Measurements from ENCODE around the gene DLG5.
A peak's percentile ranks its signal among the peaks of the same experiment; 100 is the strongest.

The DLG5 gene

GRCh38 chr10:77949167-77949566, 22.6 kb upstream of the DLG5 start:
- peak; percentile 60 for DNase-seq (ENCODE audit: low spot score)

- DNase-seq (ENCODE audit: low spot score): no peak
These were observed 19.5 kb upstream of the DLG5 start for GRCh38 chr10:77946084-77946483.

GRCh38 chr10:77944519-77944918, 18.0 kb upstream of the DLG5 start:
- no peak for DNase-seq (ENCODE audit: low spot score)

DNA sequence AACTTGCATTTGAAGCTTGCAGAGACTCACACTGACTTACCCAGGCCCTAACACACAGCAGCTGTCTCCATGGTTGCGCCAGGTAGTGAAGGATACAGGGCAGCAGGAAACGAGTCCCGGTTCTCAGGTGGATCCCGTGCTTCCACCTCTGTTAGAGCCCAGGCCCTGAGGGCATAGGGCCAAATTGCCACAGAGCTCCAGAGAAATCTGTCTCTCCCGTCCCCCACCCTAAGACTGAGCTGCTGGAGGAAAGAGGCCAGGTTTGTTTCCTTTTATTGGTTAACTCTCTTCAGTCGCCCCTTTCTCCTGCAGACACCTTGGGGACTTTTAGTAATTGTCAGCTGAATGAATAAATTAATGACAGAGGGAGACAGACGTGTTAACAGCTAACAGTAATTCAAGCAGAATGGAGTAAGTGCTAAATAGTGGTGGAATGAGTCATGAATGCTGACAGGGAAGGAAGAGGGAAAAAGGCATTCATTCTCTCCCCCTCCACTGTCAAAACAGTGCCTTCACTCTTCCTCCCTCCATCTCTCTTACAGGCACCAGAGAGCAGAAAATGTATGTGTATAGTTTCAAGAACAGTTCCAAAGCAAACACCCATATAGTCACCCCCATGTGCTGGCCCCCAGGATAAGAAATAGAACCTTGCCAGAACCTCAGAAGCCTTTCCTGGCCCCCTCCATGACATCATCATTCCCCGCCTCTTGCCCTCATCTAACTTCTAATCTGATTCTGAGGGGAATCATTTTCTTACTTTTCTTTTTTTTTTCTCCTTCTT, 16.8 kb upstream of the DLG5 start:
- DNase-seq (ENCODE audit: low spot score): peak; percentile 73

DNA sequence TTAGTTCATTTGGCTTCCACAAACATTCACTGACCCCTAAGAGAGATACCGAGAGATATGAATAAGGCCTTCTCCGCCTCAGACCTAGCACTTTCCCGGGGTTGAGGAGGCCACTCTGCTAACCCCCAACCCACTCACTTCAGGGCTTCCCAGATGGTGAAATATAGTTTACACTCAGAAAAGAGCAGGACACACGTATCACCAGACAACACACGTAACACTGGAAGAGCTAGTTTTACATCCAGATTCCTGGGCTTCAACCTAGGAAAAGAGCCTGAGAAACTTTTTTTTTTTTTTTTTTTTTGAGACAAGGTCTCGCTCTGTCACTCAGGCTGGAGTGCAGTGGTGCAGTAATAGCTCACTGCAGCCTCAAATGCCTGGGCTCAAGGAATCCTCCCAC, 15.2 kb upstream of the DLG5 start:
- DNase-seq (ENCODE audit: low spot score): no peak

DNA sequence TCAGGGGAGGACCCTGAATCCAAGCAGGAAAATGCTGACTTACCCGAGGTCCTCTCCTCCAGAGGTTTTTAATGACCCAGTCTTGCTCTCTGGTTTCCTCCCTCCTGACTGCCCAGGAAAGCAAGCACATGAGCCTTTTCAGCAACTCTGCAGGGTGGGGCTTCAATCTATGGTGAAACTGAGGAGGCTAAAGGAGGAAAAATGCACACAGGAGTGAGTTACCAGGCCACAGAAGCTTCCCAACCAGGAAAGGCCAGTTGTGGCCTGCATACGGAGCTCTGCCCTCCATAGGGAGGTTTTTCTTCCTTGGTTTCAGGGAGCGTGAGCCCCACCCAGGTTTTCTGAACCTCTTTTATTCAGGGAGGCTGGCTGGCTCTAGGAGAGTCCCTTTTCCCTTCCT, 14.1 kb upstream of the DLG5 start:
- no peak for DNase-seq (ENCODE audit: low spot score)

GRCh38 chr10:77940225-77940624, 13.7 kb upstream of the DLG5 start:
- no peak for DNase-seq (ENCODE audit: low spot score)

- DNase-seq (ENCODE audit: low spot score): no peak
These were observed 13.0 kb upstream of the DLG5 start for GRCh38 chr10:77939561-77940001.

DNA sequence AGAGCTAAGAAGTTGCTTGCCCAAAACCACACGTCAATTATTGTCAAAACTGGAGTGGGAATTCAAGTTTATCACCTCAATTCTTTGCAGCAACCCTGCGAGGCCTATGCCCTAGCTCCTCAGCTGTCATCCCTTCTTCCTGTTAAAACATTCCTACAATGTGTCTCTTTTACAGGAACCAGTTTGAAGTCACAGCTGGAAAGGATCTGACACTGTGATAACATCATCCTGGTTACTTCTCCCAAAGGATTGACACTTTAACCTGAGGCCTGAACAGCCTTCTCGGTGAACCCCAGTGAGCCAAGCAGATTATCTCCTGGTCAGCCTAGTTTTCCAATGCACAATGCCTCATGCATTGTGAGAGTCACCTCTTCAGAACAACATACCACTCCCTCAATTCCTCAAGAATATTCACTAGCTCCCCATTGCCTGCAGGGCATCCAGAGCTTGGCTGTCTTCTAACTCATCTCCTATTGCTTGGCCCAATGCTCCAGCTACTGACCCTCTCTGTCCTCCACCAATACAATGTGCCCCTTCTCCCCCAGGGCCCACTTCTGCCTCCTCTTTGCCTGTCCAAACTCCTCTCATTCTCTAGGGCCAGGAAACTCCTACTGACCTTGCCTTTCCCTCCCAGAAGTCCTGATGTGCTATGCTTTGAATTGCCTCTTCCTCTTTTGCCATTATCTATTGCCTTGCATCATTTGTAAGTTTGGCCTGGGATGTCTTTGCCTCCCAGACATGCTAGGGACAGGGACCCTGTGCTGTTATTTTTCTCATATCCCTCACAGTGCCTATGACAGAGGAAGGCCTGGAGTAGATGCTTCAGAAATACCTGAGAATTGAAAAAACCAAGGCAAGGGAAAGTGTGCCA, 10.4 kb upstream of the DLG5 start:
- no peak for DNase-seq (ENCODE audit: low spot score)

DNA sequence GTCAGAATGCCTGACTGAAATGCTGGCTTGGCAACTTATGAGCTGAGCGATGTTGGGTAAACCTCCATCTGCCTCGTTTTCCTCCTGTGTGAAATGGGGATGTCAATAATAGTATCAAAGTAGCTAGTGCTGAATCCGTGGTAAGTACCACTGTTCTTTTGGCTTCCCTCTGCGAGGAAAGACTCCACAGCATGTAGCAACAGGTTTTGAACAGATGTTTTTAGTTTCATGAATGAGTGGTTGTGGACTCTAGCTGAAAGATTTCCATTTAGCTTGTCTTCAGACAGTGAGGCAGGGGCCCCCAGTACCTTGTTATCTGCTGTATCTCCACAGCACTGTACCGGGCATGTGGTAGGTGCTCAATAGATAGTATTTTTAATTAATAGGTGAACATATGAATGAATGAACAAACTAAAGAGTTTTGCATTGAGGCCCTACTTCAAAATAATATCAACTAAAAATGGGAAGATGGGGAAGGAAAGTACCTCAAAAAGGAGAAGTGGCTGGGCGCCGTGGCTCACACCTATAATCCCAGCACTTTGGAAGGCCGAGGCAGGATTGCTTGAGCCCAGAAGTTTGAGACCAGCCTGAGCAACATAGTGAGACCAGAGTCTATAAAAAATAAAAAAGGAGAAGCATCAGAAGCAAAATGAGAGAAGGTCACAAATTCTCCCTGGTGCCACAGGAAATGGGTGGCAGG, 5.6 kb upstream of the DLG5 start:
- DNase-seq (ENCODE audit: low spot score): no peak

GRCh38 chr10:77927402-77928246, 1.1 kb upstream of the DLG5 start:
- DNase-seq (ENCODE audit: low spot score): no peak

GRCh38 chr10:77925795-77926565, 575 bp downstream of the DLG5 start:
- peak; percentile 45 for DNase-seq (ENCODE audit: low spot score)

GRCh38 chr10:77925410-77925794, 1.2 kb downstream of the DLG5 start:
- peak; percentile 85 for DNase-seq (ENCODE audit: low spot score)

GRCh38 chr10:77922566-77923179, 3.9 kb downstream of the DLG5 start:
- DNase-seq (ENCODE audit: low spot score): no peak

DNA sequence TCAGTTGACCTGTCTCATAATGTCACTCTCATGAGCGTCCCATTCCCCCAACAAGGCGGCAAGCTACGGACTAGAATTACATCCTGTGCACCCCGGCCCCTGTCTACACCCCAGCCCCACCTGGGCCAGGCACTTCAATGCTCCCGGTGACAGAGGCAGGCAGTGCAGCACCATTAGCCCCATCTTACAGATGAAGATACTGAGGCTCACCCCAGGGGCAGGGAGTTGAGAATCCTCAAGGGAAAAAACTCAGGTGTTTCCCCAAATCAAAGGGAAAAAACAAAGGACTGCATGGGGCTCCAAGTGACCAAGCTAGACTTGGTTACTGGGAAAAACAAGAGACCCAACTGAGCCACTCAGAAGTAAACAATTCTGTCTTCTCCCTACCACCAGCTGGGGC, 4.5 kb downstream of the DLG5 start:
- DNase-seq (ENCODE audit: low spot score): no peak

DNA sequence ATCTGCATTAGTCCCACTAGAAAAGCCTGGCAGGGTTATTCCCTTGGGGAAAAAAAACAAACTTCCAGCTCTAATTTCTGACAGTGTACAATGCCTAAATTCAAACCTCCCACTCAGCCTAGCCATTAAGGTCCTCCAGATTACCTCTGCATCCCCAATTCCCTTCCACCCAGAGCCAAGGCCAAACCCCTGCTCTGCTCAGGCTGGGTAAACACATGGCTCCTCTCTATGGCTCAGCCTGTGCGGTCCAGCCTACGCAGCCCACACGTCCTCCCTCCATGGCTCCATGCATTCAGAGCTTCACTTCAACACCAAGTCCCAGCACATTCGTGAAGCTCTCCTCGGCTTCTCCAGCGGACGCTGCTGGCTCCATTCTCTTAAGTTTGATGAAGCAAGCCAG, 5.2 kb downstream of the DLG5 start:
- no peak for DNase-seq (ENCODE audit: low spot score)

GRCh38 chr10:77920495-77920894, 6.1 kb downstream of the DLG5 start:
- no peak for DNase-seq (ENCODE audit: low spot score)

GRCh38 chr10:77919713-77920108, 6.8 kb downstream of the DLG5 start:
- DNase-seq (ENCODE audit: low spot score): peak; percentile 25

- DNase-seq (ENCODE audit: low spot score): no peak
These were observed 11.0 kb downstream of the DLG5 start for GRCh38 chr10:77915319-77916105.

DNA sequence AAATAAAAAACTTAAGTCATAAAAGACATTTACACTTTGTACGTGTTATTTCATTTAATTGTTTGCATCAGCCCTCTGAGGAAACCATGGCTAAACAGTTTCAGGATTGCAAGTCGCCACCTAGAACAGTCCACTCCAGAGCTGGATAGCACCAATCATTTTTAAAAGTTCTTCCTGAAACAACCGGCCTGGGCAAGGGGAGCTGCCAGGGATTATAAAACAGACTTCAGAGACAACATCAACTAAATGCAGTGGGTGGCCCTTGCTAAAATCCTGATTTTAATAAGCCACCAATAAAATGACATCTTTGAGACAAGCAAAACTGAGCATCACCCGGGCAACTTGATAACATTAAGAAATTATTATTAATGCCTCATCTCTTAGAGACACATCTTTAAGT, 13.5 kb downstream of the DLG5 start:
- DNase-seq (ENCODE audit: low spot score): no peak
